ENCODE measurements around the gene E2F4. TPM values are rescaled to one million over a fixed set of nuclear protein-coding genes. Genes with fewer than 3 reads are reported as not detected.

The E2F4 gene
- total and polyA plus RNA-seq, 10 of the 15 experiments (the other 5 are each of a cell fraction or from before 2014, with no cell fraction given), result 11.7 to 132 (median 95.9) TPM

DNA sequence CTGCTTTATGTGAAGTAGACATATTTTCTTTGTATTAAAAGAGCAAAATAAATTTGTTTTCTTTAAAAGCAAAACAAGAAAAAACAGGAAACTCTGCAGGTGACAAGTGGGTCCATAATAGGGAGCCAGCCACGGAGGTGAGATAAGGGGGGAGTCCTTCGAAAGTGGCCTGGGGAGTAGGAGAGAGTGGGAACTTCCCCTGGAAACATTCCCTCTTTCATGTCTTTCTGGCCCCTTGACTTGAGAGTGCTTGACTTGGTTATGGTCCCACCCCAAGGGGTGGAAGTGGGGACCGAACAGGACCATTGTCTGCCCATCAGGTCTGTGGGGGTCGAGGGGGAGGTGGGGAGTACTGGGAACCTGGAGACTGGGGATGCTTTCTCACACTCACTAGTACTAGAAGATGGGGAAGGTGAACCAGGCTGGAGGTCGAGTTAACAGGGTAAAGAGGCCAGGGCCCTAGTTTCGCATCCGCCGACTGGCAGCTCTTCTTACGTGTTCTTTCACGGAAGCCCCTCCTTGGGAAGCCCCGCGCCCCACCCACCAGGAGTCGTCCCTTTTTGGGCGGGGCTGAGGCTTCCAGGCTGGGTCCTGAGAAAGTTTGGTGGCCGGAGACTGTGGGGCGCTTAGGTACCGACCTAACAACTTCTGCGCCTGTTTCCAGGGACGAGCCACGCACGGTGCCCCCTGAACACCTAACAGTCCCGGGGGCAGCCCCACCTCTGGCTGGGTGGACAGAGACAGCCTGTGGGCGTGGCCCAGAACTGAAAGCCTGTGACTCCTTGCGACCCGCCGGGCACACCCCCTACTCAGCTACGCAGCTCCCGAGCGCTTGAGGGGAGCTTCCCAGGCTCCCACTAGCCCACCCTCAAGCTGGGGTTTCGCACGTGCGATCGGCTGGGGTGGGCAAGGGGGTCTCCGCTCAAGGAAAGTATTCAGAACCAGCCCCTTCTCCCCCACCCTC is 33.0 kb upstream of the E2F4 start (continued):
- TF ChIP-seq KDM1A (IDR thresholded peaks at IDR 0.05; ENCODE audit: borderline replicate concordance), result no peak
- TF ChIP-seq SPI1 (IDR thresholded peaks at IDR 0.05; ENCODE audit: borderline replicate concordance, insufficient read depth, low read depth, low read length), result no peak
- TF ChIP-seq IRF4 (IDR thresholded peaks at IDR 0.05; ENCODE audit: low read depth, low read length), result no peak
- TF ChIP-seq SIN3A (IDR thresholded peaks at IDR 0.05; ENCODE audit: low read depth, low read length), result no peak
- TF ChIP-seq NFIC (IDR thresholded peaks at IDR 0.05; ENCODE audit: low read depth, low read length), result no peak
- TF ChIP-seq EGR1 (IDR thresholded peaks at IDR 0.05; ENCODE audit: borderline replicate concordance in 1 of 2, low read depth in 2 of 2, low read length in 2 of 2), result peak in 1 of 2 experiments; percentile 38; a peak in 1 of 3 replicates
- TF ChIP-seq, protein P1, sequence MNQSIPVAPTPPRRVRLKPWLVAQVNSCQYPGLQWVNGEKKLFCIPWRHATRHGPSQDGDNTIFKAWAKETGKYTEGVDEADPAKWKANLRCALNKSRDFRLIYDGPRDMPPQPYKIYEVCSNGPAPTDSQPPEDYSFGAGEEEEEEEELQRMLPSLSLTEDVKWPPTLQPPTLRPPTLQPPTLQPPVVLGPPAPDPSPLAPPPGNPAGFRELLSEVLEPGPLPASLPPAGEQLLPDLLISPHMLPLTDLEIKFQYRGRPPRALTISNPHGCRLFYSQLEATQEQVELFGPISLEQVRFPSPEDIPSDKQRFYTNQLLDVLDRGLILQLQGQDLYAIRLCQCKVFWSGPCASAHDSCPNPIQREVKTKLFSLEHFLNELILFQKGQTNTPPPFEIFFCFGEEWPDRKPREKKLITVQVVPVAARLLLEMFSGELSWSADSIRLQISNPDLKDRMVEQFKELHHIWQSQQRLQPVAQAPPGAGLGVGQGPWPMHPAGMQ (IDR thresholded peaks at IDR 0.05; ENCODE audit: borderline replicate concordance), result no peak
- no peak for TF ChIP-seq RELA (IDR thresholded peaks at IDR 0.05; ENCODE audit: borderline replicate concordance, partially characterized antibody)
- no peak for TF ChIP-seq MYB (IDR thresholded peaks at IDR 0.05; ENCODE audit: borderline replicate concordance, low read depth, low read length)
